Measurements from ENCODE around the gene NMBR.
"Not testable (repeated sequence)": the region's sequence is repeated elsewhere in the genome, so short reads cannot be mapped to it uniquely, and the experiment has no call there.

Gene NMBR

DNA sequence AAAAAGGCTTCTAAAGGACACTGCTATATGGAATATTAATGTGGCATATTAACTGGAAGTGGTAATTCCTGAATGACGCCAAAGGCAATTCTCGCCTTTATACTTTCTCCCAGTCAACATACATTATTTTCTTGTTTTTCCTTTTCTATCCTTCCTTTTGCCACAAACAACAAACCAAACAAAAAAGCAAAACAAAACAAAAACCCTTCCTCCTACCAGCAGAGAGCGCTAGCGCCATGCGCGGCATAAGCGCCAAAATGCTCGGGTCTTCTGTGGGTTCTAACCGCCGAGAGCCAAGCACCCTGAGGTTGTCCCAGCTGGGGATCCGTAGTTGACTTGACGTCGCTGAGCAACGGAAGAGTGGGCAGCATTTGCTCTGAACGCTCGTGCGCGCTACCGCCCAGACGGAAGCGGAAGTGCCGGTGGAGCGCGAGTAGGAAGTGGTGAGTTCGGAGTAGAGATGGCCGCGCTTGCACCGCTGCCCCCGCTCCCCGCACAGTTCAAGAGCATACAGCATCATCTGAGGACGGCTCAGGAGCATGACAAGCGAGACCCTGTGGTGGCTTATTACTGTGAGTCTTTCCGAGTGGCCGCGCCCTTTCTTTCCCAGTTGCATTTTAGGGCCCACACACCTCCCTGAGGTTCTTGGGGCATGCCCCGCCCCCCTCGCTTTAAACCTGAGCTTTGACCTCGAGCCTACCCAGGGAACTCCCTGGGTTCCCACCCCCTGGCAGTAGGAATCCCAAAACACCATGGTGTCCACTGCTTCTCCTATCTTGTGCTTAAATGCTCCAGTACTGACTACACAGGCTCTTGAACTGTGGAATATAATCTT is at the start of gene NMBR, which contains the start of gene VTA1:
NMBR (minus strand) TSS at position 295 of the 835 bp plus-strand sequence. CDS start 58,464 bp downstream, outside the sequence.
VTA1 (plus strand) TSS at position 436 of the 835 bp plus-strand sequence; CDS start at position 461, 25 bp downstream.
- DNase-seq, result peak; percentile 98

DNA sequence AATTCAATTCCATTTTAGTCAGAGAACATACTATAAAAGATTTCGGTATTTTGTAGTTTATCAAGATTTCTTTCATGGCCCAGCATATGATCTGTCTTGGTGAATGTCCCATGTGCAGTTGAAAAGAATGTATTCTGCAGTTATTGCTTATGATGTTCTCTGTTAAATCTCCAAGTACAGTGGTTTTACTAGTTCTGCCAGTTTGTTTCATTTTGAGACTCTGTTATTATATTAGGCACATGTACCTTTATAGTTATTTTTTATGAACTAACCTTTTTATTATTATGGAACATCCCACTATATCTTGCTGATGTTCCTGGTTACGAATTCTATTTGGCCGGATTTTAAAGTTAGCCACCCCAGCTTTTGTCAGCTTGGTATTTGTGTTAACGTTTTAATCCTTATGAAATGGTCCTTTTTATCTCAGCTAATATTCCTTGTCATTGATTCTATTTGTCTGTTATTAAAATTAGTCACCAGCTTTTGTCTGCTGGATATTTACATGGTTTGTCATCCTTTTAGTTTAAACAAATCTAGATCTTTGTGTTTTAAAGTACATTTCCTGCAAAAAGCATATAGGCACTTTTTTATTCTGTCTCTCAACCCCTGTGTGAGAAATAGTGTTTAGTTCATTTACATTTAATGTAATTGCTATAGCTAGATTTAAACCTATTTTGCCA is 49.1 kb upstream of the NMBR start:
- no peak for DNase-seq

DNA sequence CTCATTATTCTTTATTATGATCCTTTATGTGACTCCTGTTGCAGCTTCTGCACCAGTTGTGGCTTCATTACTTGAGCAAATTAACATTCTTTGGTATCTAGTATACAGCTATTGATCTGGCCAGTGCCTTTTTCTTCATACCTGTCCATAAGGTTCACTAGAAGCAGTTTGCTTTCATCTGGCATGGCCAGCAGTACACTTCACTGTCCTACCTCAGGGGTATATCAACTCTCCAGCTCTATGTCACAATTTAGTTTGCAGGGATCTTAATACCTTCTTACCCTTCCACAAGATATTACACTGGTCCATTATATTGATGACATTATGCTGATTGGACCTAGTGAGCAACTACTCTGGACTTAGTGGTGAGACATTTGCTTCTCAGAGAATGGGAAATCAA is 46.7 kb upstream of the NMBR start:
- DNase-seq, result no peak

DNA sequence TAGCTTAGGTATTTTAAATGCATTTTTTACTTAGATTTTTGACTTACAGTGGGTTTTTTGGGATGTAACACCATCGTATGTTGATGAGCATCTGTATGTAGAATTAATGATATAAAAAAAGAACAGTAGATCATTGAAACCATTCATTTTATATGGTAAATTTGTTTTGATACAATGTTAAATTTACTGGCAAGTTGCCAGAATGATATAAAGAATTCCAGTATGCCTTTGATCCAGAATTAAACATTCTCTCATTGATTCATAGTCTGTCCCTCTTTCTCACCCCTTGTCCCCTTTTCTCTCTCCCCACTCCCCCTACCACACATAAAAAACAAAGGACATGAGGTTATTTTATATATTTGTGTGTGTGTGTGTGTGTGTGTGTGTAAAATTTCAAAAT is 45.4 kb upstream of the NMBR start:
- no peak for DNase-seq

DNA sequence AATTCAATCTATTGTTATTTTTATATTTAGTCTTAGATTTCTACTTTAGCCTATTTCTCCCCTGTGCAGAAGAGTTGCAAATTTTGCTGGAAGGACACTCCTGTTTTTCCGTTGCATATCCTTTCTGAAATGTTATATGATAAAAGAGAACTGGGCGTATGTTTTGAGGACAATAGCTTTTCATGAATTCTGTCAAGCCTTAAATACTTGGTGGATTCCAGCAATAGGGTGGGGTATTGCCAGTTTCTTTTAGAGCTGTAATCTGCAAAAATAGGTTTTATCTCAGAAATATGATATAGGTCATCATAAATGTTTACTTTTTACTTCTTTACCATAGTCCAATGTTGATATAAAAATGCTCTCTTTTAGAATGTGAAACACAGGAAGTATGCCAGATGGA is 42.1 kb upstream of the NMBR start:
- no peak for DNase-seq

DNA sequence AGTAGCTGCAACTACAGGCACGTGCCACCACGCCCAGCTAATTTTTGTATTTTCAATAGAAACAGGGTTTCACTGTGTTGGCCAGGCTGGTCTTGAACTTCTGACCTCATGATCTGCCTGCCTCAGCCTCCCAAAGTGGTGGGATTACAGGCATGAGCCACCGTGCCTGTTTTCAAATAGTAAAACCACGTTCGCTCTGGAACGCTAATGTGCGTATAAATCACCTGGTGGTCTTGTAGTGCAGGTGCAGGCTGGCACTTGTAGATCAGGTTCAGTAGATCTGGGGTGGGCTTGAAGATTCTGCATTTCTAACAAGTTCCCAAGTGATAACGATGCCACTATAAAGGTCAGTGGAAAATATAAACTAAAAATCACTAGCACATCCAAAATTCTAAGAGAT is 41.4 kb upstream of the NMBR start:
- DNase-seq, result not testable (repeated sequence)

DNA sequence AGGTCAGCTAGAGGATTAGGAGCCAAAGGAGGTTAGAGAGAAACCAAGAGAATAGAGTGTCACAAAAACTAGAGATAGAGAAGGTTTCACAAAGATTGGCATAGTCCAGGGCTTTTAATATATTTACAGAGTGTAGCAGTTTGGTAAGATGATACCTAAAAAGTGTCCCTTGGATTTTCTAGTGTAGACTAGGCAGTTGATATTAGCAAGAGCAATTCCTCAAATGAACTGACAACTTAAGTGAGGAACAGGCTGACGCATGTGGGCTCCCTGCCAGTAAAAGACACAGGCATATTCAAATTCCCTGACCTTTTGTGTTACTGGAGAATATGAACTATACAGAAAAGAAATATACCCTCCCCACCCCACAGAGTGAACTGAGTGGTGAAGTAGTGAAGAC is 40.3 kb upstream of the NMBR start:
- DNase-seq, result no peak

DNA sequence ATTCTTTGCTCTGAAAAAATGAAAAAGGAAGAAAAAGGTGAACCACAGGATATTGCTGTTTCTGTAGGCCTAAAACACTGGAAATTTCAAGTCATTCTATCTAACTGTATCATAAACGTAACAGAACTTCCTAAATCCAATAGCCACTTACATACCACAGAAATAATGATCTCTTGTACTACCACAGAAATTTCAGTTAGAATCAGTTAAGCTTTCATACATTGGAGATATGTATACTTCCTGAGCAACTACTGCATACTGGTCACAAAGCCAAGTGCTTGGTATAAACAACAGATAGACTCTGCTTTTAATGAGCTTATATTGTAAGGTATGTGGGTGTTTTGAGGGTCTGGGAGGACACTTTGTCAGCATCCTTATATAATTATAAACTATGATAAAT is 38.7 kb upstream of the NMBR start:
- no peak for DNase-seq

DNA sequence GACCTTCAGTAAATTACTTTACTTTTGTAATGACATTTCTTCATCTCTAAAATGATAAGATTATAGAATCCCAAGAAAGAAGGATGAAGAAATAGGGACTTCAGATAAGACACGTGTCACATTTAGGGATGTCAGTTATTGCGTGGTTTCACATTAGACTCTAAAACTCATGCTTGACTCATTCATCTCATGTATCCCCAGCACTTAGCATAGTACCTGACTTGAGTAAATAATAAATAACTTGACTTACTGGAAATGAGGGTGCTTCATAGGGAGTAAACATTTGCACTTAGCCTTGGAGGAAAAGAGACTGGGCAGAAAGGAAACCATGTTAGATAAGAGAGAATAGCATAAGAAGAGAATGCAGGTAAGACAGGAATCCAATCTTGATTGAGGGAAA is 37.4 kb upstream of the NMBR start:
- DNase-seq, result no peak

DNA sequence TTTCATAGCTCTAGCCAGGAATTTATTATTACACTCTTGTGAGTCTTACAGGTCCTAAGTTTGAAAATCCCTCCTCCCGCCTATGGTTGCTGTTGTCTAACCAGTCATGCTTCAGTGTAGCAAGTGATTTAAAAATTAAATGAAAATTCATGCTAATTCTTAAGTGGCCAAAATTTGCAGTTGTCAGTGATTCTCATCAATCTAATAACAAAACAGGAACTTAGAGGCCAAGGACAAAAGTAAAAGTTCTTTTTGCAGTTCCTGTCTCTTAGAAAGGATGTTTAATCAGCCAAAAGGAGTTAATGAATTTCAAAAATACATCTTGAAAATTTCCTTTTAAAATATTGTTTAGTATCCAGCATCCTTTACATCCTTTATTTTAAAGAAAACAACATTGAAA is 36.4 kb upstream of the NMBR start:
- no peak for DNase-seq

DNA sequence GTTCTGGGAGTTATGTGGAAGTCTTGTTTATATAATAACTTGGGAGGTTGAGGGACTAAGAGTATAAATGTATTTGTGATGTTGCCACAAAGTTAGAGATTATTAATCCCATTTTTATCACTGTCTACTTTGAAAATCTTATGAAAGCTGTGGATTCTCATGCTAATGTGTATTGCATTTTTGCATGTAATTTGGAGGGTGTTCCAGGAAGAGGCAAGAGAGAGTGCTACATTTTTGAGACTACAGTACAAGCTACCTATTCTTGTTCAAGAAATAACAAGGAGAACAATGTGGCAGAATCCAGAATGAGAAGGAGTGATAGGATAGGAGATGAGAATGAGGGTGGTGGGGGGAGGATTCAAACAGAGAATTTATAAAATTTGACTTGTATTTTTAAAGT is 35.1 kb upstream of the NMBR start:
- no peak for DNase-seq

DNA sequence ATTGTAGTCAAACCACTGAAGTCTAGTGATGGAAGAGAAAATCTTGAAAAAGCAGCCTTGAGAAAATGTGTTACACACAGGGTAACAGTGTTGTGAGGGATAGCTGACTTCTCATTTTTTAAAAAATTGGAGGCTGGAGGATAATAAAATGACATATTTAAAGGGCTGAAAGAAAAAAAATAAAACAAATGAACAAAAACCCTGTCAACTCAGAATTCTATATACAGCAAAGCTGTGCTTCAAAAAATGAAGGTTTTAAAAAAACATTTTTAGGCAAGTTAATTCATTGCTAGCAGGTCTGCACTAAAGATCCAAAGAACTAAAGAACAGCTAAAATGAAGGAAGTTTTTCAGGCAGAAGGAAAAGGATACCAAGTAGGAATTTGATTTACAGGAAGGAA is 31.2 kb upstream of the NMBR start:
- DNase-seq, result no peak

DNA sequence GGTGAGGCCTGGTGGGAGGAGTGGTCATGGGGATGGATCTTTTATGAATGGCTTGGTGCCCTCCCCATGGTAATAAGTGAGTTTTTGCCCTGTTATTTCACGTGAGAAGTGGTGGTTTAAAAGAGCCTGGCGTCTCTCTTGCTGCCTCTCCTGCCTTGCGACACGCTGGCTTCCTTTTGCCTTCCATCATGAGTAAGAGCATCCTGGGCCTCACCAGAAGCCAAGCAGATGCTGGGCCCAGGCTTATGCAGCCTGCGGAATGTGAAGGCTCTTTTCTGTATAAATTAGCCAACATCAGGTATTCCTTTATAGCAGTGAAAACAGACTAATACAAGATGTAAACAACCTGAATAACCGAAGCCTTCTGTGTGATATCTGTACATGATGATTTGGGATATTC is 27.8 kb upstream of the NMBR start:
- DNase-seq, result no peak

DNA sequence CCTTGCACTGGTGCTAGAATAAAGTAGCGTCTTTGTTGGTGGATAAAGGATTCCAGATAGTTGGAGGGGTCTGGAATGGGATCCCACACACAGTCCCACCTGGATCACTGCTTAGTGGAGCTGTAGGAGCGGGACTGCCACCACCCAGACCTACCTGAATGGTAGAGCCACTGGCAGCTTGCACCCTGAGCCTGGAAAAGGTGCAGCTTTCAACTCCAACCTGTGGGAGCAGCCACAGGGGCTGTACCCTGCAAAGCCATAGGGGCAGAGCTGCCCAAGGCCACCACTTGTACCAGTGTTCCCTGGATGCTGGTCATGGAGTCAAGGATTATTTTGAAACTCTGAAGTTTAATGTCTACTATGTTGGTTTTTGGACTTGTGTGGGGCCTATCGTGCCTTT is 27.1 kb upstream of the NMBR start:
- DNase-seq, result no peak

DNA sequence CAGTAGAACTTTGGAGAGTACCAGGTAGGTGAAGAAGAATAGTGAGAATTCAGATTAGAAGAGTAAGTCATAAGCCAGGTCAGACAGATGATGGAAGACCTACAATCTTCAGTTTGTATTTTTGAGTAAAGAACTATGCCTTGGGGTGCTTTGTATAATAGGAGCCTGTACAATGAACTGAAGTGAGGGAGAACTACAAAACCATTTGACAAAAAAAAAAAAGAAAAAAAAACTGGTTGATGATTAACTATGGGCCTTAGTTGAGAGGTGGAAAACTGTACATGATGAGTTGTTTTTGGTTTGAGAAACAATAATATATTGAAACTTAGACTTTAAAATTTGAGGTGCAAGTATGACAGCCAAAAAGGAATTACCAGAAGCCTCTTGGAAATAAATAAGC is 25.8 kb upstream of the NMBR start:
- DNase-seq, result no peak

DNA sequence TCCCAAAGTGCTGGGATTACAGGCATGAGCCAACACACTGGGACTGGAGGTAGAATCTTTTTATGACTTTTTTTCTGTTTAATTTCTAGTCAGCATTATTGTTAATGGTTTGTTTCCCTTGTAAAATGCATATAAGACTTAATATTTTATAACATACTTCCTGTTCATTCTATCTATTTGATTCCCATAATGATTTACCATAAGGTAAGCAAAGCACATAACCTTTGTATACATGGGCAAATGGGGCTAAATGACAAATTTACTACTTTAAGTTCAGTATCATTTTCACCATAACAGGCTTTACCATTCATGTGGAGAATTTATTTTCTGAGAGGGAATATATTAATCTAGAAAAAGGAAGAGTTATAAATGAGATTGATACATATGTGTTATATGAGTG is 24.4 kb upstream of the NMBR start:
- DNase-seq, result no peak

DNA sequence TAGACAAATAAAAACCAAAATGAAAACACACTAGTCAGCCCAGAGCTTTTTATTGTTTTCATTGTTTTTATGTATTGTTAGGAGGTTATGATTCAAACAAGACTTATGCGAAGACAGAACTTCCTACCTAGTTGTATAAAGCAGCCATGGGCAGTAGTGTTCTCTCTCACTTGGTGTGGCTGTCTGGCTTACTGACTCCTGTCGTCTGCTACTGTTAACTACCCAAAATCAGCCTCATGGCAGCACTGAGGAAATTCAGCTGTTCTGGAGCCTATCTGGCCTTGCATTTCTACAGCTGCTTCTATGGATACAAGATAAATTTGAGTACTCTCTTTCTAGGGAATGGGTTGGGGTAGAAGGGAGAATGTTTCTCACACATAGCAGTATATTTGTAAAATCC is 20.6 kb upstream of the NMBR start:
- no peak for DNase-seq

DNA sequence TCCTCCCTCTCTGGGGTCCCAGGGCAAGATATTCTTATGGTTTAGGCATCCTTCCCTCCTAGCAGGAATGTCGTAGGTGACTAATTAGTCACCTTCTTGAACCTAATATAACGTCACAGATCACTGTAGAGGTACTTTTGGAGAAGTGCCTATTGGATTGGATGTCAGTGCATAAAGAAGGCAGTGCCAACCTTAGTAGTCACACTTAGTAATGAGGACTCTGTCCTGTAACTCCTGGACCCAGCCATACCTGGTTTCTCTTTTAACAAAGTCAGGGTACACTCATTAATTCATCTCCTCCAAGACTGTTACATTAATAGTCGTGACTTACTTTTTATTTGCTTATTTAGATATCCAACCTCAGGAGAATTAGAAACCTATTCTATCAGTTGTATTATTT is 20.1 kb upstream of the NMBR start:
- DNase-seq, result no peak

DNA sequence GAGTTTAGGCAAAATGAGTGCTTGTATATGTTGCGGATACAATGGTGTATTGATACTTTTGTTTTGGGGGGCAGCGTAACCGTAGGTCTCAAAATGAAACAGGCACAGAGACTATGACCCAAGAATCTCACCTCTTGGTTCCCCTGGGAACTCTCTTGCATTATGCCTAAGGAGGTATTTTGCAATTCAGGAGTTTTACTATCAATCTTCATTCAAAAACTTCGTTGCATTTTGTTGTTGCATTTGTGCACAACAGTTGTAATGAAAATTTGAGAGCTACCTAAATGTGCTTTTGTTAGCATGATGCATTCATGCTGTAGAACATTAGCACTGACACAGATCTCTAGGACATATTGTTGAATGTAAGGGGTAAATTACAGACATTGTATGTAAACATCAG is 18.3 kb upstream of the NMBR start:
- DNase-seq, result no peak

DNA sequence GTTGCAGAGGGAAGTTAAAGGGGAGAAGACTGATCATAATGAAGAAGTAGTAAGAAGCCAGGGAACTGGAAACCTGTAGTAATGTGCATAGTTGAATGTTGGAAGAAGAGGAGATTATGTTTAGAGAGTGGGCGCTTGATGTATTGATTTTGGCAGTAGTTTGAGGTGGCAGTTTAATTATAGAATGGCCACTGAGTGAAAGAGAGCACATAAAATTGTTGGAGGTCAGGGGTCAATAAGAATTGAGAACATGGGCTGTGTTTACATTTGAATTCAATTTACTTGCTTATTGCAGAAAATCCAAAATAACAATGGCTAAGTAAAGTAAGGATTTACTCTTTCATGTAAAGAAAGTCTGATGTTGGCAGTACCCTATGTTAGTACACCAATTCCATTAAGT is 15.9 kb upstream of the NMBR start:
- DNase-seq, result no peak

DNA sequence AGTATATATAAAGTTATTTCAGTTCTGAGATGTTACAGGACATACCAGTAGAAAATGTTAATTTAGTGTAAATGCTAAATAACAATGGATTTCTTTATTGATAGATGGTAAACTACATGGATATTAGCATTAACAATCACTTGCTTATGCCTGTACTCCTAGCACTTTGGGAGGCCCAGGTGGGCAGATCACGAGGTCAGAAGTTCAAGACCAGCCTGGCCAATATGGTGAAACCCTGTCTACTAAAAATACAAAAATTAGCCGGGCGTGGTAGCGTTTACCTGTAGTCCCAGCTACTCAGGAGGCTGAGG is 9.8 kb upstream of the NMBR start:
- not testable (repeated sequence) for DNase-seq

DNA sequence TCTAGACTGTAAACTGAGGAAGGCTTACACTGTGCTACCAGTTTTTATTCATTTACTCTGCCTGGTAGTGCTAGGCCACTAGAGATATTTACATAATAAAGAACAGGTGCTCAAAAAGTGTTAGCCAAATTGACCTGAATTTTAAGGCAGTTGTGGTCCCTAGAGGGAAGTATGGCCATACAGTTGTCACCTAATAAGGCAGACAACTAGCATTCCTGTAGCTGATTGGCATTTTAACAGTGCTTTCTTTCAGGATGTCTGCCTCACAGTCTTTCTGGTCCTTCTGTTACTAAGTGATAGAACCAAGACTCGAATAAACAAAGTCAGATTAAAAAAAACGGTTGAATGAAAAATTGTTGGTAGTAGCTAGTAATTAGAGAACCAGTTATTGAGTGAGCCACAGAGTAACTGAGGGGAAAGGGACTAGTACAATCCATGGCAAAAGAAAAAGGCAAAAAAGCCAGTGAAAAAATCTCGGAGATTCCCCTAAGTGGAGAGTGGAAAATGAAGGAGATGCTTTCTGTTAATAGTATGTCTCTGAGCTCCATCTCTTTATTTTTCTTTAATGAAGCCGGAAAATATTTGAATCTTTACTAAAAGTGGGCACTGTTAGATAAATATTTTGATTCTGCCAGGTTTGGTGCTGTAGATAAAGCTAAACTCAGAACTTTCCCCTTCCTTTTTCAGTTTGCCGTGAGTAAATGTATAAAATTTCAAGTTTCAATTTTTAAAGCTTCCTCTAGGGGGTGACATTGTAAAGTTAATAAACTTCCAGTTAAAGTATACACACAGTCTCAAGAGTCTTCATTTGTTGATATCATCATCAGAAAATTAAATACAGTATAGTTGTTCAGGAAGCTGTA is 9.2 kb upstream of the NMBR start:
- DNase-seq, result no peak

DNA sequence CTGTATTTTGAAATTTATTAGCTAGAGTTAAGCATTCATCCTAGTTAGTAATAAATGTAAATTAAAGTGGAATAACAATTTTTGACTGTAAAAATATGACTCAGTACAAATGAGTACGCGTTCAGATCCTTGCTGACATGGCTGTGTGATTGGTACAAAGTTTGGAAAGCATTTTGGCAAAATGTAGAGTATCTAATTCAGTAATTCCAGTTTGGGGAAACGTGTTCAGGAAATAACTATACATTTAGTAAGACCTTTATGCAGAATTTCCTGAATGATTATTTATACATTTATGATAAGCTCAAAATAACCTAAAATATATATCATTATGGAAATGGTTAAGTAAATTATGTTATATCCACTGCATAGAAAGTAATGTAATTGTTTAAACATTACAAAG is 8.2 kb upstream of the NMBR start:
- no peak for DNase-seq

DNA sequence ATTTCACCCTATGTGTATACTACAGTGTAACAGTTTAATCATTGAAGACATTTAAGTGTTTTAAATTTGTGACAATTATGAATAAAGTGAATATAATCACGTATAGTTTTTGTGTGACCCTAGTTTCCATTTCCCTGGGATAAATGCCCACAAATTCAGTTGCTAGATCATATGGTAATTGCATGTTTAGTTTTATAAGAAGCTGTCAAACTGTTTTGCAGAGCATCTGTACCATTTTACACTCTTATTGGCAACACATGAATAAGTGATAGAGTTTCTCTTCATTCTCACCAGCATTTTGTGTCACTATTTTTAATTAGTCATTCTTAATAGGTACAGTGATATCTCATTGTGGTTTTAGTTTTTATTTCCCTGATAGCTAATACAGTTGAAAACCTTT is 7.4 kb upstream of the NMBR start:
- no peak for DNase-seq
